ENCODE measurements around the gene SDK1. TPM values are rescaled to one million over a fixed set of nuclear protein-coding genes. Genes with fewer than 3 reads are reported as not detected.

SDK1 gene
- total RNA-seq, 2 experiments from 2014 or later: 0.25 to 0.78 TPM

- ChIA-PET POLR2A (no interaction called here), CTCF (interaction anchor here (0.7 kb wide), 1 partner anchor 7 kb away, joined by 3 read pairs; no protein-coding TSS in a partner anchor)
- no peaks in the 10 kb centered on the region for H3K9me3 Mint-ChIP-seq
- DNase-seq (no peak), ATAC-seq (no peak)
- no peak overlapping the region for H3K27ac Mint-ChIP-seq
- H3K4me1 Mint-ChIP-seq (ENCODE audit: low read depth): no peaks in the 10 kb centered on the region
- TF ChIP-seq CTCF (IDR thresholded peaks at IDR 0.05): no peak
- peaks cover 8% of the 10 kb centered on the region for H3K27me3 Mint-ChIP-seq
- no peaks in the 10 kb centered on the region for H3K36me3 Mint-ChIP-seq (ENCODE audit: low read depth)
- H3K4me3 Mint-ChIP-seq: no peak overlapping the region
- intact Hi-C loops (cut with micrococcal nuclease): no loop called here
These were observed 80.0 kb downstream of the SDK1 start for GRCh38 chr7:3380886-3381685.

DNA sequence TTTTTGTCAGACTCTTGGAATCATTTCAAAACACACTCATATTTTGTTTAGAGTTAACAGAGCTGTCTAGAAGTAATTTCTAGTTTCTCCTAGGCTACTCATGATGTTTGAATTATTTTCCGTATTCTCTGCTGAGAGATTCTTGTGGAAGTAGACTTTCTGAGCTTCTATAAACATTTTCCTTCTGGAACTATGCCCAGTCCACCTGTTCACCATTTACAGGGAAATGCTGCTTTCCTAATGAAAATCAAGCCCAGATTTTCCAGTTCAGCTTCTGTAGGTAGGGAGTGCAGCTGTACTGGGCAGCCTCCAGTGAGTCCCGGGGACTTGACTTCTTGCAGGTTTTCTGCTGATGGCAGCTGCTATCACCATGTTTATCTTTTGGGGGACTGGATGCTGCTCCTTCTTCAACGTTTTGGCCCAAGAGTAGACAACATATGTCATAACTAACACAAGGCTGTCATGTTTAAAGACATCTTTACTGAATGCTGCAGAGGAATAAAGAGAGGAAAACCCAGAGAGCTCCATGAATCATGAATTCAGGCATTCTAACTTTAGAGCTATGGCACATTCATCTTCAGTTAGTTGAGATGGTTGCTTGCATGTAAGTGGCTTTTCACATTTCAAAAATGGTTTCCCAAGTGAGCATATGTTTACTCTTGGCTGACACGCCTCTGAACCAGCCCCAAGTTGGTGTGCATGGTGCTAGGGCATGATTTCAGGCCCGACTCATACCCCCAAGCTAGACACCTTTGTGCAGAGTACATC lies 85.6 kb downstream of the SDK1 start:
- no peak for TF ChIP-seq CTCF (IDR thresholded peaks at IDR 0.05)
- POLR2A ChIA-PET: interaction anchor here (0.6 to 1.1 kb wide), 2 partner anchors 21 to 406 kb away, joined by 3 read pairs; no protein-coding TSS in a partner anchor

GRCh38 chr7:3393862-3394261 lies 92.8 kb downstream of the SDK1 start:
- intact Hi-C loops (cut with micrococcal nuclease): no loop called here
- DNase-seq (no peak), ATAC-seq (no peak)
- Mint-ChIP-seq H3K27me3 (peaks cover 4% of the 10 kb centered on the region), H3K27ac (no peak overlapping the region), H3K36me3 (ENCODE audit: low read depth) (no peaks in the 10 kb centered on the region), H3K4me1 (ENCODE audit: low read depth) (no peaks in the 10 kb centered on the region), H3K4me3 (no peak overlapping the region), H3K9me3 (peaks cover 18% of the 10 kb centered on the region)
- ChIA-PET CTCF (interaction anchor here (0.6 kb wide), 1 partner anchor 1259 kb away, joined by 3 read pairs; no protein-coding TSS in a partner anchor), POLR2A (no interaction called here)
- no peak for TF ChIP-seq CTCF (IDR thresholded peaks at IDR 0.05)

More for the DNA sequence above, 85.6 kb downstream of the SDK1 start:
- Mint-ChIP-seq H3K27me3 (peaks cover 2% of the 10 kb centered on the region), H3K4me1 (ENCODE audit: low read depth) (no peaks in the 10 kb centered on the region), H3K36me3 (ENCODE audit: low read depth) (no peaks in the 10 kb centered on the region), H3K9me3 (no peaks in the 10 kb centered on the region), H3K4me3 (no peak overlapping the region), H3K27ac (no peak overlapping the region)
- DNase-seq (no peak), ATAC-seq (no peak)
- intact Hi-C loops (cut with micrococcal nuclease): no loop called here
- CTCF ChIA-PET: no interaction called here

- DNase-seq (no peak), ATAC-seq (no peak)
- Mint-ChIP-seq H3K27ac (no peak overlapping the region), H3K9me3 (peaks cover 18% of the 10 kb centered on the region), H3K4me1 (ENCODE audit: low read depth) (no peaks in the 10 kb centered on the region), H3K36me3 (ENCODE audit: low read depth) (no peaks in the 10 kb centered on the region), H3K4me3 (no peak overlapping the region), H3K27me3 (peaks cover 4% of the 10 kb centered on the region)
- intact Hi-C loops (cut with micrococcal nuclease): no loop called here
- CTCF ChIA-PET: no interaction called here
- TF ChIP-seq CTCF (IDR thresholded peaks at IDR 0.05): no peak
- POLR2A ChIA-PET: no interaction called here
These were observed 96.3 kb downstream of the SDK1 start for GRCh38 chr7:3397324-3397723.

- no peak for TF ChIP-seq CTCF (IDR thresholded peaks at IDR 0.05)
- intact Hi-C loops (cut with micrococcal nuclease): no loop called here
- POLR2A ChIA-PET: no interaction called here
- DNase-seq: peak; percentile 26
- H3K4me1 Mint-ChIP-seq (ENCODE audit: low read depth): no peaks in the 10 kb centered on the region
- no peaks in the 10 kb centered on the region for H3K27me3 Mint-ChIP-seq
- H3K27ac Mint-ChIP-seq: no peak overlapping the region
- no peaks in the 10 kb centered on the region for H3K36me3 Mint-ChIP-seq (ENCODE audit: low read depth)
- ATAC-seq: peak; percentile 49
- CTCF ChIA-PET: interaction anchor here (0.8 to 1.6 kb wide), 5 partner anchors 9 to 512 kb away, joined by 3 to 6 read pairs (median 3); partner anchors contain the start of gene SDK1
- H3K9me3 Mint-ChIP-seq: peaks cover 13% of the 10 kb centered on the region
- no peak overlapping the region for H3K4me3 Mint-ChIP-seq
These were observed 98.8 kb downstream of the SDK1 start for GRCh38 chr7:3399858-3400257.

Data from activated CD8-positive, alpha-beta T cell treated with anti-CD3 and anti-CD28 coated beads for 36 hours (primary cell).